Activated CD8-positive, alpha-beta T cell treated with anti-CD3 and anti-CD28 coated beads for 36 hours (primary cell): Measurements from ENCODE around the gene SRMS. TPM values are rescaled to one million over a fixed set of nuclear protein-coding genes. Genes with fewer than 3 reads are reported as not detected.

Experiments
- ATAC-seq: fragments of 200-7000 bp; cut with Tn5 transposase; one replicate; pipeline ENCODE4 v1.10.0; 2021; ENCODE audit warnings: mild to moderate bottlenecking, moderate library complexity
- CTCF ChIA-PET: fragments of 350-600 bp; sonication (Branson Sonifier 250); formaldehyde crosslinking; loops from one replicate; lab custom pipeline; 2021; ENCODE audit warnings: antibody characterized with exemption; lab: Charles Lee
- POLR2A ChIA-PET: fragments of 350-600 bp; sonication (Branson Sonifier 250); formaldehyde crosslinking; loops from one replicate; lab custom pipeline; 2021; ENCODE audit warnings: antibody characterized with exemption; lab: Charles Lee
- DNase-seq: peaks from one replicate; pipeline ENCODE4 v3.0.0-alpha.2; 2020
- H3K27ac Mint-ChIP-seq: one replicate; pipeline ENCODE4 v1.8.0; 2021; ENCODE audit warnings: mild to moderate bottlenecking, mixed read lengths
- H3K27me3 Mint-ChIP-seq: one replicate; pipeline ENCODE4 v1.8.0; 2021; ENCODE audit warnings: mixed read lengths
- H3K36me3 Mint-ChIP-seq: one replicate; pipeline ENCODE4 v1.8.0; 2021; ENCODE audit warnings: low read depth, mixed read lengths
- H3K4me1 Mint-ChIP-seq: one replicate; pipeline ENCODE4 v1.8.0; 2021; ENCODE audit warnings: low read depth, mixed read lengths
- H3K4me3 Mint-ChIP-seq: one replicate; pipeline ENCODE4 v1.8.0; 2021; ENCODE audit warnings: mild to moderate bottlenecking, moderate library complexity, mixed read lengths
- H3K9me3 Mint-ChIP-seq: one replicate; pipeline ENCODE4 v1.8.0; 2021; ENCODE audit warnings: mixed read lengths
- CTCF ChIP-seq: fragments of 200-600 bp; IDR thresholded peaks from one replicate; pipeline ENCODE4 v1.8.0; 2022; ENCODE audit warnings: antibody characterized with exemption, mild to moderate bottlenecking
- intact Hi-C: fragments of 100-400 bp; cut with micrococcal nuclease; formaldehyde crosslinking; loops from one replicate; pipeline ENCODE4 v1.10.0; 2022
- total RNA-seq, 2 experiments: library from RNA; stranded (reverse); gene quantifications; one replicate each; pipeline ENCODE4 v1.2.3, GENCODE V29; 2021

Gene SRMS
- total RNA-seq, 2 experiments from 2014 or later, result not detected

- TF ChIP-seq CTCF, result no peak
- CTCF ChIA-PET, result interaction anchor here (1.0 to 2.3 kb wide), 9 partner anchors 10 to 479 kb away, joined by 3 to 22 read pairs (median 3); partner anchors contain the start of gene PPDPF
- DNase-seq, result no peak
- intact Hi-C loops, result no loop called here
- peaks cover 12% of the 10 kb centered on the region for H3K27me3 Mint-ChIP-seq
- H3K4me1 Mint-ChIP-seq, result no peaks in the 10 kb centered on the region
- H3K36me3 Mint-ChIP-seq, result no peaks in the 10 kb centered on the region
- H3K27ac Mint-ChIP-seq, result no peak overlapping the region
- no peak for ATAC-seq
- no peaks in the 10 kb centered on the region for H3K9me3 Mint-ChIP-seq
- POLR2A ChIA-PET, result no interaction called here
- H3K4me3 Mint-ChIP-seq, result no peak overlapping the region
These were observed 52.3 kb downstream of the SRMS start for GRCh38 chr20:63495167-63495720.

GRCh38 chr20:63494420-63495166 is 53.0 kb downstream of the SRMS start:
- H3K4me3 Mint-ChIP-seq, result no peak overlapping the region
- H3K27ac Mint-ChIP-seq, result no peak overlapping the region
- H3K27me3 Mint-ChIP-seq, result peaks cover 14% of the 10 kb centered on the region
- ATAC-seq (no peak), DNase-seq (no peak)
- intact Hi-C loops, result no loop called here
- no peaks in the 10 kb centered on the region for H3K4me1 Mint-ChIP-seq
- no peaks in the 10 kb centered on the region for H3K9me3 Mint-ChIP-seq
- ChIA-PET CTCF (interaction anchor here (1.0 to 1.1 kb wide), 2 partner anchors 43 to 113 kb away, joined by 3 read pairs; partner anchors contain the start of gene PTK6), POLR2A (no interaction called here)
- no peaks in the 10 kb centered on the region for H3K36me3 Mint-ChIP-seq
- no peak for TF ChIP-seq CTCF

GRCh38 chr20:63494084-63494419 is 53.5 kb downstream of the SRMS start:
- POLR2A ChIA-PET, result no interaction called here
- intact Hi-C loops, result no loop called here
- no peak for ATAC-seq
- Mint-ChIP-seq H3K4me1 (no peaks in the 10 kb centered on the region), H3K9me3 (no peaks in the 10 kb centered on the region), H3K4me3 (no peak overlapping the region), H3K36me3 (no peaks in the 10 kb centered on the region), H3K27me3 (peaks cover 18% of the 10 kb centered on the region), H3K27ac (no peak overlapping the region)
- no peak for TF ChIP-seq CTCF
- CTCF ChIA-PET, result interaction anchor here (1.1 kb wide), 1 partner anchor 43 kb away, joined by 3 read pairs; the partner anchor contains the start of gene PTK6
- no peak for DNase-seq

- no peak for ATAC-seq
- no peaks in the 10 kb centered on the region for H3K9me3 Mint-ChIP-seq
- POLR2A ChIA-PET, result interaction anchor here (1.0 kb wide), 1 partner anchor 28 kb away, joined by 3 read pairs; no protein-coding TSS in a partner anchor
- H3K36me3 Mint-ChIP-seq, result no peaks in the 10 kb centered on the region
- no peak overlapping the region for H3K4me3 Mint-ChIP-seq
- H3K27me3 Mint-ChIP-seq, result peaks cover 18% of the 10 kb centered on the region
- no peak for TF ChIP-seq CTCF
- no peak overlapping the region for H3K27ac Mint-ChIP-seq
- H3K4me1 Mint-ChIP-seq, result no peaks in the 10 kb centered on the region
- intact Hi-C loops, result no loop called here
- DNase-seq, result no peak
- CTCF ChIA-PET, result interaction anchor here (1.1 kb wide), 1 partner anchor 44 kb away, joined by 3 read pairs; the partner anchor contains the start of gene PTK6
These were observed 54.0 kb downstream of the SRMS start for GRCh38 chr20:63493563-63494020.

- Mint-ChIP-seq H3K36me3 (no peaks in the 10 kb centered on the region), H3K4me1 (no peaks in the 10 kb centered on the region)
- DNase-seq, result no peak
These were observed 54.6 kb downstream of the SRMS start for GRCh38 chr20:63492982-63493381.

More at GRCh38 chr20:63492982-63493381, 54.6 kb downstream of the SRMS start:
- Mint-ChIP-seq H3K27ac (no peak overlapping the region), H3K4me3 (no peak overlapping the region), H3K9me3 (no peaks in the 10 kb centered on the region), H3K27me3 (peaks cover 18% of the 10 kb centered on the region)
- ATAC-seq, result no peak
- intact Hi-C loops, result no loop called here
- ChIA-PET CTCF (no interaction called here), POLR2A (interaction anchor here (1.0 kb wide), 1 partner anchor 28 kb away, joined by 3 read pairs; no protein-coding TSS in a partner anchor)
- TF ChIP-seq CTCF, result no peak
